ENCODE results near the gene NDC1.
"Not testable (repeated sequence)": the region's sequence is repeated elsewhere in the genome, so short reads cannot be mapped to it uniquely, and the experiment has no call there.

Gene NDC1

GRCh38 chr1:53821380-53821779, 16.7 kb downstream of the NDC1 start:
- DNase-seq = no peak

GRCh38 chr1:53819387-53819786, 18.7 kb downstream of the NDC1 start:
- no peak for DNase-seq

- DNase-seq = not testable (repeated sequence)
These were observed 21.5 kb downstream of the NDC1 start for GRCh38 chr1:53816584-53816983.

GRCh38 chr1:53815484-53815883, 22.6 kb downstream of the NDC1 start:
- DNase-seq = not testable (repeated sequence)

- DNase-seq = peak; percentile 21 to 43
These were observed 26.7 kb downstream of the NDC1 start for GRCh38 chr1:53811414-53811851.

- no peak for DNase-seq
These were observed 27.6 kb downstream of the NDC1 start for GRCh38 chr1:53810497-53810896.

GRCh38 chr1:53810007-53810406, 28.1 kb downstream of the NDC1 start:
- no peak for DNase-seq

GRCh38 chr1:53807916-53808315, 30.2 kb downstream of the NDC1 start:
- no peak for DNase-seq

- no peak for DNase-seq
These were observed 33.1 kb downstream of the NDC1 start for GRCh38 chr1:53804791-53805505.

- DNase-seq = no peak
These were observed 33.9 kb downstream of the NDC1 start for GRCh38 chr1:53804181-53804580.

- DNase-seq = no peak
These were observed 37.5 kb downstream of the NDC1 start for GRCh38 chr1:53800621-53801020.

- DNase-seq = no peak
These were observed 39.0 kb downstream of the NDC1 start for GRCh38 chr1:53799141-53799540.

- no peak for DNase-seq
These were observed 45.3 kb downstream of the NDC1 start for GRCh38 chr1:53792806-53793205.

GRCh38 chr1:53787655-53788054, 50.4 kb downstream of the NDC1 start:
- DNase-seq = no peak

GRCh38 chr1:53783056-53783455, 55.0 kb downstream of the NDC1 start:
- peak in 1 of 2 experiments; percentile 19 for DNase-seq

GRCh38 chr1:53781654-53782053, 56.4 kb downstream of the NDC1 start:
- DNase-seq = no peak

- DNase-seq = no peak
These were observed 60.8 kb downstream of the NDC1 start for GRCh38 chr1:53777272-53777671.

- DNase-seq = no peak
These were observed 66.4 kb downstream of the NDC1 start for GRCh38 chr1:53771648-53772047.

GRCh38 chr1:53769780-53770179, 68.3 kb downstream of the NDC1 start:
- DNase-seq = no peak

- DNase-seq = no peak
These were observed 68.9 kb downstream of the NDC1 start for GRCh38 chr1:53769184-53769583.

- DNase-seq = no peak
These were observed 71.2 kb downstream of the NDC1 start for GRCh38 chr1:53766831-53767405.

- no peak for DNase-seq
These were observed 71.8 kb downstream of the NDC1 start for GRCh38 chr1:53766194-53766742.

- no peak for DNase-seq
These were observed 72.4 kb downstream of the NDC1 start for GRCh38 chr1:53765657-53766056.

GRCh38 chr1:53763911-53764310, 74.2 kb downstream of the NDC1 start:
- DNase-seq = no peak

- DNase-seq = no peak
These were observed 74.6 kb downstream of the NDC1 start for GRCh38 chr1:53763461-53763860.

All from activated CD4-positive, alpha-beta T cell treated with anti-CD3 and anti-CD28 coated beads, Interleukin-2, amount 50 U/mL, for 48 hours (primary cell).